ENCODE measurements around the gene EZR.
A peak's percentile ranks its signal among the peaks of the same experiment; 100 is the strongest.

EZR gene

DNA sequence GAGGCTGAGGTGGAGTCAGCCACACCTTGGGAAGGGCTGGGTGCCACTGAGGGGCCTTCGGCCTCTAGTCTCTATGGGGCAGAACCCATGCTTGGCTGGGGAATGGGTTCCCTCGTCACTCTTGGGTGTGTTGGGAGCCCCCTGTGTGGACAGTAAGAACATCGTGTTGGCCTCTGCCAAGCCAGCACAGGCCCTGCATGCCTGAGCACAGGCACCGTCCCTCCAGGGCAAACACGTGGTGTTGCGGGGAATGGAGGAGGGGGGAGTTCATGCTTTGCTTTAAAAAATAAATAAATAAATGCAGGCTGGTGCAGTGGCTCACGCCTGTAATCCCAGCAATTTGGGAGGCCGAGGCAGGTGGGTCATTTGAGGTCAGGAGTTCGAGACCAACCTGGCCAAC lies 63.0 kb downstream of the EZR start:
- peaks cover 4 to 13% of the 10 kb centered on the region in 2 donors for H3K4me1 ChIP-seq (ENCODE audit: control insufficient read depth in 2 of 2, insufficient read depth in 1 of 2, low read depth in 1 of 2, low read length in 2 of 2)
- peaks cover 1% of the 10 kb centered on the region for H3K79me1 ChIP-seq (ENCODE audit: low read depth, low read length)
- H3K18ac ChIP-seq (ENCODE audit: low read length), result peak overlapping the region; percentile 84
- peaks cover 0 to 6% (median 0%) of the 10 kb centered on the region in 3 experiments for H3K27me3 ChIP-seq (ENCODE audit: control insufficient read depth in 3 of 3, insufficient read depth in 3 of 3, low read depth in 1 of 3, low read length in 3 of 3)
- H3K23ac ChIP-seq (ENCODE audit: low read depth, low read length, poor library complexity), result no peak overlapping the region
- no peak overlapping the region for H4K91ac ChIP-seq (ENCODE audit: low read depth, low read length, poor library complexity)
- no peak overlapping the region for H3K27ac ChIP-seq (replicated peaks; ENCODE audit: low read length)
- H2BK5ac ChIP-seq (ENCODE audit: low read length), result no peak overlapping the region
- H3K9me3 ChIP-seq (replicated peaks in 1 of 2; ENCODE audit: control insufficient read depth in 2 of 2, insufficient read depth in 1 of 2, low read depth in 1 of 2, low read length in 2 of 2), result no peaks in the 10 kb centered on the region
- no peak overlapping the region for H4K8ac ChIP-seq (ENCODE audit: low read depth, low read length)
- no peak overlapping the region for H3K9ac ChIP-seq (ENCODE audit: low read depth, low read length, poor library complexity)
- no peak overlapping the region for H2AFZ ChIP-seq (ENCODE audit: low read length)
- no peak overlapping the region for H2BK15ac ChIP-seq (ENCODE audit: low read length)
- no peak overlapping the region for H2AK5ac ChIP-seq (ENCODE audit: low read depth, low read length)
- no peak overlapping the region for H3K14ac ChIP-seq (ENCODE audit: low read length)
- H3K4me3 ChIP-seq (ENCODE audit: low read length in 2 of 2), result no peak overlapping the region
- no CpG with 5 or more reads among the region's 9 CpGs for WGBS, 2 donors (ENCODE audit: extremely low coverage in 2 of 2, insufficient read length in 2 of 2, insufficient replicate concordance in 1 of 2)
- no peak overlapping the region for H2BK120ac ChIP-seq (ENCODE audit: low read depth, low read length)
- no peak overlapping the region for H2BK12ac ChIP-seq (ENCODE audit: low read length)
- H3K4ac ChIP-seq (ENCODE audit: low read length), result no peak overlapping the region
- no peak overlapping the region for H3K4me2 ChIP-seq (ENCODE audit: insufficient read depth, low read length, poor library complexity, severe bottlenecking)
- DNase-seq (ENCODE audit: low spot score), result no peak
- H3K36me3 ChIP-seq (replicated peaks in 1 of 2; ENCODE audit: control insufficient read depth in 2 of 2, insufficient read depth in 2 of 2, low read length in 2 of 2), result no peaks in the 10 kb centered on the region

DNA sequence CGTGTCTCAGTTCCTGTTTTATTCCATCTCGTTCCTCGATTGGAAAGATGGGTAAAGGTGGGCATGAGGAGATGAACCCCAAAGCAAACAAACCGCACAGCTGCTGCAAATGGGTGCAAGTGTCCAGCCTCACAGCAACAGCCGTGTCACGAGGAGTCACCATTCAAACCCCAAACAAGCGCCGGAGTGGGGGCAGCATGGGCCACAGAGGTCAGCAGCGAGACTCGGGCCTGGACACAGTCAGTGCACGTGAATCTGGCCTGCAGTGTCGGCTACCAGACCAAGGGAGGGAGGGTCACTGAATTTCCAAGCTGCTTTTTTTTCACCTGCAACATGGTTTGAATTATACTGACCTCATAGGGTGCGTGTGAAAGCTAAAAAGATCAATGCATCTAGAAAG lies 63.5 kb downstream of the EZR start:
- H3K9me3 ChIP-seq (replicated peaks in 1 of 2; ENCODE audit: control insufficient read depth in 2 of 2, insufficient read depth in 1 of 2, low read depth in 1 of 2, low read length in 2 of 2), result no peaks in the 10 kb centered on the region
- peaks cover 0 to 7% (median 0%) of the 10 kb centered on the region in 3 experiments for H3K27me3 ChIP-seq (ENCODE audit: control insufficient read depth in 3 of 3, insufficient read depth in 3 of 3, low read depth in 1 of 3, low read length in 3 of 3)
- H3K4me2 ChIP-seq (ENCODE audit: insufficient read depth, low read length, poor library complexity, severe bottlenecking), result no peak overlapping the region
- H3K23ac ChIP-seq (ENCODE audit: low read depth, low read length, poor library complexity), result no peak overlapping the region
- DNase-seq (ENCODE audit: low spot score), result no peak
- H3K79me1 ChIP-seq (ENCODE audit: low read depth, low read length), result peaks cover 1% of the 10 kb centered on the region
- no peak overlapping the region for H3K14ac ChIP-seq (ENCODE audit: low read length)
- peak overlapping the region; percentile 55 for H2AFZ ChIP-seq (ENCODE audit: low read length)
- H2AK5ac ChIP-seq (ENCODE audit: low read depth, low read length), result peak overlapping the region; percentile 13
- no peak overlapping the region for H4K8ac ChIP-seq (ENCODE audit: low read depth, low read length)
- H3K9ac ChIP-seq (ENCODE audit: low read depth, low read length, poor library complexity), result no peak overlapping the region
- H2BK5ac ChIP-seq (ENCODE audit: low read length), result no peak overlapping the region
- no peak overlapping the region for H2BK12ac ChIP-seq (ENCODE audit: low read length)
- H3K4me3 ChIP-seq (ENCODE audit: low read length in 2 of 2), result no peak overlapping the region
- no peaks in the 10 kb centered on the region for H3K36me3 ChIP-seq (replicated peaks in 1 of 2; ENCODE audit: control insufficient read depth in 2 of 2, insufficient read depth in 2 of 2, low read length in 2 of 2)
- peak overlapping the region; percentile 55 for H3K18ac ChIP-seq (ENCODE audit: low read length)
- no peak overlapping the region for H3K4ac ChIP-seq (ENCODE audit: low read length)
- H2BK15ac ChIP-seq (ENCODE audit: low read length), result no peak overlapping the region
- no CpG with 5 or more reads among the region's 13 CpGs for WGBS, 2 donors (ENCODE audit: extremely low coverage in 2 of 2, insufficient read length in 2 of 2, insufficient replicate concordance in 1 of 2)
- H4K91ac ChIP-seq (ENCODE audit: low read depth, low read length, poor library complexity), result no peak overlapping the region
- H3K27ac ChIP-seq (replicated peaks; ENCODE audit: low read length), result no peak overlapping the region
- H3K4me1 ChIP-seq (ENCODE audit: control insufficient read depth in 2 of 2, insufficient read depth in 1 of 2, low read depth in 1 of 2, low read length in 2 of 2), result peaks cover 4 to 11% of the 10 kb centered on the region in 2 donors
- H2BK120ac ChIP-seq (ENCODE audit: low read depth, low read length), result no peak overlapping the region

DNA sequence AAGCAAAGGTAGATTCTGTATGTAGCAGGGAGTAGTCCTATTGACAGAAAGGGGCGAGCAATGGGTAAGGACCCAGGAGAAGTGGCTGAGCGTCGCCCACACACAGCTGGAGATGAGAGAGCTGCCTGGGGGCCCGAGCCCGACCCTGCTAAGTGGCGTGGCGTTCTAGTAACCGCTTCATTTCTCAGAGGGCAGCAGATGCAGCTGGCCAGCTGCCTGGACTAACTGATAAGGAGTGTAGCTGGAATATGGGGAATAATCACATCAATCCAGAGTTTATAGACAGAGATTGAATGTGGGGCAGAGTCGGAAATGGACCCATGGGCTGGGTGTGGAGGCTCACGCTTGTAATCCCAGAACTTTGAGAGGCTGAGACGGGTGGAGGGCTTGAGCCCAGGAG lies 64.4 kb downstream of the EZR start:
- Histone ChIP-seq H3K9ac (ENCODE audit: low read depth, low read length, poor library complexity) (no peak overlapping the region), H2BK120ac (ENCODE audit: low read depth, low read length) (no peak overlapping the region), H3K4me1 (ENCODE audit: control insufficient read depth in 2 of 2, insufficient read depth in 1 of 2, low read depth in 1 of 2, low read length in 2 of 2) (peaks cover 4 to 10% of the 10 kb centered on the region in 2 donors), H4K91ac (ENCODE audit: low read depth, low read length, poor library complexity) (no peak overlapping the region), H3K4ac (ENCODE audit: low read length) (no peak overlapping the region), H2AFZ (ENCODE audit: low read length) (no peak overlapping the region), H2BK15ac (ENCODE audit: low read length) (no peak overlapping the region), H3K23ac (ENCODE audit: low read depth, low read length, poor library complexity) (no peak overlapping the region), H3K14ac (ENCODE audit: low read length) (no peak overlapping the region), H3K18ac (ENCODE audit: low read length) (no peak overlapping the region), H2AK5ac (ENCODE audit: low read depth, low read length) (peak overlapping the region; percentile 33), H3K27ac (replicated peaks; ENCODE audit: low read length) (no peak overlapping the region), H3K4me3 (ENCODE audit: low read length in 2 of 2) (no peak overlapping the region), H3K27me3 (ENCODE audit: control insufficient read depth in 3 of 3, insufficient read depth in 3 of 3, low read depth in 1 of 3, low read length in 3 of 3) (peaks cover 0 to 7% (median 0%) of the 10 kb centered on the region in 3 experiments), H3K9me3 (replicated peaks in 1 of 2; ENCODE audit: control insufficient read depth in 2 of 2, insufficient read depth in 1 of 2, low read depth in 1 of 2, low read length in 2 of 2) (no peaks in the 10 kb centered on the region), H3K4me2 (ENCODE audit: insufficient read depth, low read length, poor library complexity, severe bottlenecking) (no peak overlapping the region), H3K79me1 (ENCODE audit: low read depth, low read length) (peaks cover 1% of the 10 kb centered on the region), H3K36me3 (replicated peaks in 1 of 2; ENCODE audit: control insufficient read depth in 2 of 2, insufficient read depth in 2 of 2, low read length in 2 of 2) (no peaks in the 10 kb centered on the region), H2BK5ac (ENCODE audit: low read length) (no peak overlapping the region), H4K8ac (ENCODE audit: low read depth, low read length) (no peak overlapping the region), H2BK12ac (ENCODE audit: low read length) (no peak overlapping the region)
- DNase-seq (ENCODE audit: low spot score), result no peak
- WGBS, 2 donors (ENCODE audit: extremely low coverage in 2 of 2, insufficient read length in 2 of 2, insufficient replicate concordance in 1 of 2), result no CpG with 5 or more reads among the region's 11 CpGs

DNA sequence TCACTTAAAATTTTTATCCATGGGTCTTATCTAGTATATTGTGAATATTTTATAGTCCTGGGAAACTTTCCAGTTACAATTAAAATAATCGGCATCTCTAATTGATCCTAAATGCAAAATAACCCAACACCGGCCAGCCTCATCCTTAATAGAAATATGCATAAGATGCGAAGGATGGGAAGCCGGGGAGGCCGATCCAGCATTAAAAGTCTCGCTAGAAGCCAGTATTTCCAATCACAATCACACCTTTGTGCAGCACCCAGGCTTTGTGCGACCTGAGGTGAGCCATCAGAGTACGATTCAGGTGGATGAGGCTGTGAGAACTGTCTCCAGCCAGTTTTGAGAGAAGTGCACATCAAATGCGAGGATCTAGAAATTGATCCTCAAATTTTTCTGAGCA lies 65.4 kb downstream of the EZR start:
- Histone ChIP-seq H3K9ac (ENCODE audit: low read depth, low read length, poor library complexity) (no peak overlapping the region), H3K14ac (ENCODE audit: low read length) (no peak overlapping the region), H3K18ac (ENCODE audit: low read length) (no peak overlapping the region), H3K4me3 (ENCODE audit: low read length in 2 of 2) (no peak overlapping the region), H2BK5ac (ENCODE audit: low read length) (no peak overlapping the region), H4K91ac (ENCODE audit: low read depth, low read length, poor library complexity) (no peak overlapping the region), H3K23ac (ENCODE audit: low read depth, low read length, poor library complexity) (no peak overlapping the region), H4K8ac (ENCODE audit: low read depth, low read length) (no peak overlapping the region), H3K36me3 (replicated peaks in 1 of 2; ENCODE audit: control insufficient read depth in 2 of 2, insufficient read depth in 2 of 2, low read length in 2 of 2) (no peaks in the 10 kb centered on the region), H2AK5ac (ENCODE audit: low read depth, low read length) (no peak overlapping the region), H3K79me1 (ENCODE audit: low read depth, low read length) (peaks cover 1% of the 10 kb centered on the region), H2AFZ (ENCODE audit: low read length) (no peak overlapping the region), H2BK12ac (ENCODE audit: low read length) (no peak overlapping the region), H3K27me3 (ENCODE audit: control insufficient read depth in 3 of 3, insufficient read depth in 3 of 3, low read depth in 1 of 3, low read length in 3 of 3) (peaks cover 0 to 7% (median 0%) of the 10 kb centered on the region in 3 experiments), H3K9me3 (replicated peaks in 1 of 2; ENCODE audit: control insufficient read depth in 2 of 2, insufficient read depth in 1 of 2, low read depth in 1 of 2, low read length in 2 of 2) (no peaks in the 10 kb centered on the region), H3K4me2 (ENCODE audit: insufficient read depth, low read length, poor library complexity, severe bottlenecking) (no peak overlapping the region), H3K27ac (replicated peaks; ENCODE audit: low read length) (no peak overlapping the region), H2BK120ac (ENCODE audit: low read depth, low read length) (no peak overlapping the region), H3K4me1 (ENCODE audit: control insufficient read depth in 2 of 2, insufficient read depth in 1 of 2, low read depth in 1 of 2, low read length in 2 of 2) (peaks cover 4 to 10% of the 10 kb centered on the region in 2 donors), H2BK15ac (ENCODE audit: low read length) (no peak overlapping the region), H3K4ac (ENCODE audit: low read length) (no peak overlapping the region)
- WGBS, 2 donors (ENCODE audit: extremely low coverage in 2 of 2, insufficient read length in 2 of 2, insufficient replicate concordance in 1 of 2), result no CpG with 5 or more reads among the region's 9 CpGs
- no peak for DNase-seq (ENCODE audit: low spot score)

All from neuronal stem cell (in vitro differentiated cells).